Lower leg skin (tissue), 3 donors: Measurements from ENCODE around the gene PRPF6.

ENCODE experiments used
- CTCF ChIP-seq, 3 donors: fragments of 450-650 bp; IDR thresholded peaks; one replicate each; pipeline ENCODE4 v1.5.1; 2016; ENCODE audit warnings: antibody characterized with exemption in 3 of 3, mild to moderate bottlenecking in 3 of 3, moderate library complexity in 2 of 3
- POLR2A ChIP-seq, 2 donors: fragments of 450-650 bp; IDR thresholded peaks; one replicate each; pipeline ENCODE4 v1.6.1; 2016 to 2017; ENCODE audit warnings: antibody characterized with exemption in 2 of 2, mild to moderate bottlenecking in 1 of 2, moderate library complexity in 1 of 2

- no peak for TF ChIP-seq CTCF (IDR thresholded peaks at IDR 0.05)
- TF ChIP-seq POLR2A (IDR thresholded peaks at IDR 0.05) = no peak
Observed at GRCh38 chr20:64077876-64078551, 97.1 kb downstream of the PRPF6 start.
